ENCODE results near the gene HRAS. TPM values are rescaled to one million over a fixed set of nuclear protein-coding genes. Genes with fewer than 3 reads are reported as not detected.

HRAS gene
- total RNA-seq, 1 donor from 2014 or later = 53.5 TPM

GRCh38 chr11:545171-545570 lies 9.8 kb upstream of the HRAS start:
- no peak overlapping the region for H3K4me3 ChIP-seq
- no peaks in the 10 kb centered on the region for H3K4me1 ChIP-seq
- no peaks in the 10 kb centered on the region for H3K9me3 ChIP-seq
- no peaks in the 10 kb centered on the region for H3K27me3 ChIP-seq
- intact Hi-C loops (cut with DNase I) = no loop called here
- no peaks in the 10 kb centered on the region for H3K36me3 ChIP-seq
- no peak overlapping the region for H3K27ac ChIP-seq
- no peak for DNase-seq (ENCODE audit: extremely low spot score in 2 of 2)
- TF ChIP-seq CTCF (IDR thresholded peaks at IDR 0.05) (no peak), POLR2AphosphoS5 (IDR thresholded peaks at IDR 0.05; ENCODE audit: insufficient read depth in 1 of 2, low read depth in 1 of 2) (no peak), POLR2A (IDR thresholded peaks at IDR 0.05) (no peak)

- Histone ChIP-seq H3K9me3 (no peaks in the 10 kb centered on the region), H3K4me1 (no peaks in the 10 kb centered on the region), H3K27ac (no peak overlapping the region), H3K27me3 (no peaks in the 10 kb centered on the region), H3K36me3 (no peaks in the 10 kb centered on the region), H3K4me3 (no peak overlapping the region)
- intact Hi-C loops (cut with DNase I) = no loop called here
- TF ChIP-seq CTCF (IDR thresholded peaks at IDR 0.05) (no peak), POLR2A (IDR thresholded peaks at IDR 0.05) (no peak), POLR2AphosphoS5 (IDR thresholded peaks at IDR 0.05; ENCODE audit: insufficient read depth in 1 of 2, low read depth in 1 of 2) (no peak)
- no peak for DNase-seq (ENCODE audit: extremely low spot score in 2 of 2)
These were observed 9.4 kb upstream of the HRAS start for GRCh38 chr11:544817-545166.

- TF ChIP-seq POLR2A (IDR thresholded peaks at IDR 0.05) = no peak
- TF ChIP-seq CTCF (IDR thresholded peaks at IDR 0.05) = no peak
- no peak for TF ChIP-seq POLR2AphosphoS5 (IDR thresholded peaks at IDR 0.05; ENCODE audit: insufficient read depth in 1 of 2, low read depth in 1 of 2)
- H3K4me1 ChIP-seq = peaks cover 16% of the 10 kb centered on the region
- intact Hi-C loops (cut with DNase I) = no loop called here
- H3K9me3 ChIP-seq = no peaks in the 10 kb centered on the region
- no peak overlapping the region for H3K4me3 ChIP-seq
- H3K27me3 ChIP-seq = no peaks in the 10 kb centered on the region
- DNase-seq (ENCODE audit: extremely low spot score in 2 of 2) = no peak
- H3K36me3 ChIP-seq = no peaks in the 10 kb centered on the region
- no peak overlapping the region for H3K27ac ChIP-seq
These were observed 6.1 kb upstream of the HRAS start for GRCh38 chr11:541433-541885.

GRCh38 chr11:540583-541432 lies 5.4 kb upstream of the HRAS start:
- no peak overlapping the region for H3K4me3 ChIP-seq
- H3K36me3 ChIP-seq = no peaks in the 10 kb centered on the region
- H3K4me1 ChIP-seq = peaks cover 22% of the 10 kb centered on the region
- no peak overlapping the region for H3K27ac ChIP-seq
- no peak for TF ChIP-seq POLR2AphosphoS5 (IDR thresholded peaks at IDR 0.05; ENCODE audit: insufficient read depth in 1 of 2, low read depth in 1 of 2)
- no peak for TF ChIP-seq CTCF (IDR thresholded peaks at IDR 0.05)
- no peak for TF ChIP-seq POLR2A (IDR thresholded peaks at IDR 0.05)
- DNase-seq (ENCODE audit: extremely low spot score in 2 of 2) = no peak
- H3K9me3 ChIP-seq = no peaks in the 10 kb centered on the region
- intact Hi-C loops (cut with DNase I) = no loop called here
- no peaks in the 10 kb centered on the region for H3K27me3 ChIP-seq

GRCh38 chr11:539971-540481 lies 4.7 kb upstream of the HRAS start:
- no peak for DNase-seq (ENCODE audit: extremely low spot score in 2 of 2)
- Histone ChIP-seq H3K4me3 (no peak overlapping the region), H3K9me3 (no peaks in the 10 kb centered on the region), H3K36me3 (no peaks in the 10 kb centered on the region), H3K27ac (no peak overlapping the region), H3K4me1 (peaks cover 23% of the 10 kb centered on the region), H3K27me3 (no peaks in the 10 kb centered on the region)
- intact Hi-C loops (cut with DNase I) = no loop called here
- TF ChIP-seq POLR2A (IDR thresholded peaks at IDR 0.05) = no peak
- TF ChIP-seq CTCF (IDR thresholded peaks at IDR 0.05) = no peak
- no peak for TF ChIP-seq POLR2AphosphoS5 (IDR thresholded peaks at IDR 0.05; ENCODE audit: insufficient read depth in 1 of 2, low read depth in 1 of 2)
